GM03348 (cell line): ENCODE results near the gene RHEB.

ENCODE experiments used
- DNase-seq: peaks from one replicate; pipeline ENCODE4 v3.0.0; 2012; ENCODE audit warnings: low spot score

Gene RHEB

GRCh38 chr7:151470711-151471110 lies 49.0 kb downstream of the RHEB start:
- no peak for DNase-seq

- no peak for DNase-seq
These were observed 50.4 kb downstream of the RHEB start for GRCh38 chr7:151469281-151469680.

DNA sequence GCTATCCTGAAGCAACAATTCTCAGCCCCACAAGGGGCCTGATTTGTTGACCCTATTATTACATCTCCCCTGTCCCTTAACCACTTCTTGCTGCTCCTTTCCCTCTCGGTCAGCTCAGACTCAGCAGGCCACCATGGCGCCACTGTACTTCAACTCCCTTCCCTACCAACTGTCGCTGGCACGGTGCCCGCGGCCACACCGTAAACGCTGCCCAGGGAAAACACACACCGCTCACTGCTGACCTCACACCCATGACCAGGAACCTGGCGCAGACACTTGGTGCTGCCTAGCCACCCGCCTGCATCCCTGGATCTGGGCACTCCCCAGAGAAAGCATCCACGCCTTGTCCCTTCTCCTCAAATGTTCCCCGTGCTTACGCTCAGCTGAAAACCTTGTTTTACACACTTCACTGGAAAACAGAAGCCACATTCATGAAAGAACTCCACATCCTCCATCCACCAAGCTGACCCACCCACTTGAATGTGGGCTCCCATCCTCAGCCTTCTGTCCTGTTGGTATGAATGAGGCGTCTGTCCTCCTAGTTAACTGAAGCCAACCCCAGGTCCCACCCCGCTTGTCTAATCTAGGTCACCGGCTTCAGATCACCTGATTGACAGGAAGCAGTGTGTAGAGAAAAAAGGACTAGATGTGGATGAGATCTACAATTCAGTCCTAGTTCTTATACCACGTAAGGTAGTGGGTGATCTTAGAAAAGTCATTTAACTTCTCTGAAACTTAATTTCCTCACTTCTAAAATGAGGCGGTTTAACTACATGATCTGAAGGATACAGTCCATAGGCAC lies 51.3 kb downstream of the RHEB start:
- DNase-seq: no peak

DNA sequence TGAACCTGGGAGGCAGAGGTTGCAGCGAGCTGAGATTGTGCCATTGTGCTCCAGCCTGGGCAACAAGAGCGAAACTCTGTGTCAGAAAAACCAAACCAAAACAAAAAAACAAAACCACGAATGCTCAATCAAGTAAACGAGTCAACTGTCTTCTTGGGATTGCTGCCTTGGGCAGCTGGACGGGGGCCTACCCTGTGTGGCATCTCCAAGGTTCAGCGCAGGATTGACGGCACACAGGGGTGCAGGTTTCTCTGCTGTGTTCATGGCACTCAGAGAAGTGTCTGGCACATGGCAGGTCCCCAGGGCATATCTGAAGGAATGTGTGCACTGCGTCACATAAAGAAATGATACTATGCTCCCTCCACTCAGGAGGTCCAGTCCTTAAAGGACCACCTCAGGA lies 54.5 kb downstream of the RHEB start:
- no peak for DNase-seq

GRCh38 chr7:151462306-151462779 lies 57.4 kb downstream of the RHEB start:
- no peak for DNase-seq

GRCh38 chr7:151461942-151462230 lies 57.8 kb downstream of the RHEB start:
- DNase-seq: no peak

DNA sequence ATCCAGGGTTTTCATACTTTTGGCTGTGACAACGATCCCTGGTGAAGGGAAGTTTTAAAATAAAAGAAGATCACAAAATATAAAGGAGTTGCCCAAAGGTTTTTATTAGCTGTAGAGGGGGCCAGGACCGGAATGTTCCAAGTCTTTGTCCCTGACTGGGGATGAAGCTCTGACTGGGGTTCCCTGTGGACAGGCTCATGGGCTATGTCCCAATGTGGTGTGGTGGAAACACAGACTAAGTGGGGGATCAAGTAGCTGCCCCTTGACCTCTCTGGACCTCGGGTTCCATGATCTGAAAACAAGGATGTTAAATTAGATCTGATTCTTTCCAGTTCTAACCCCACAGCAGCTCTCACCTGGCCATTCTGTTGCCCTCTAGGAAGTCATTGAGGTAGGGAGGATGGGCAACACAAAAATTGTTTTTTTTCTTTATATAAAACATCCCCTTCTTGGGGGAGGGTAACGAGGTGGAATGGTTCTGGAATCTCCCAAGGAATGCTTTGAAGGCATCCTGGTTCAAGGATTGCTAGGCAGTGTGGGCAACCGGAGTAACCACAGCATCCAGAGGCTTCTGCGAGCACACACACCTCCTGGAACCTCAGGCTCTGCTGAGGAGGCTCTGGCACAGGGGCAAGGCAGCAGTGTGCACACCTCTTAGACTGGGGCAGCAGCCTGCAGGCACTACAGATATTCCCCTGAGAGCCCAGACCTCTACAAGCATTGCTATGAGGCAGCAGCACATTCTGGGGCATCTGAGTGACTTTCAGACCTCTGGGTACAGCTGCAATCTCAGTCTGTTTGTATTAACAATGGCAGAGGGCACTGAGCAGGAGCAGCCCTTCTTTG lies 58.4 kb downstream of the RHEB start:
- DNase-seq: no peak

DNA sequence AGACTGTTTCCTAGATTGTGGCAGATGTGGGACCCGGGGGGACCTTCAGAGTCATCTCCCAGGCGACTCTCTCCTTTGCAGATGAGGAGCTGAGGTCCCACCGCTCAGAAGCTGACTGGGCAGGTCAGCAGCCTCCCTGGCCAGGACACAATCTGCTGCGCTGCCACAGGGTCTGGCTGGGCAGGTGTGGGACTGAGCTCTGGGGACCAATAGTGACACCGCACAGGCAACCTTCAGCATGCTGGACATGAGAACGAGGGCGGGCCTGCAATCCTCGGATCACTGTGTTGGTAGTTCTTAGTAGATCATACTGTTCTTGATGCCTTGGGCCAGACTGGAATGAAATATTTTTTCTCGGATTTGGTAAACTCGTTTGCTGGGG lies 59.2 kb downstream of the RHEB start:
- peak; percentile 29 for DNase-seq

GRCh38 chr7:151459726-151460473 lies 59.8 kb downstream of the RHEB start:
- DNase-seq: peak; percentile 90

DNA sequence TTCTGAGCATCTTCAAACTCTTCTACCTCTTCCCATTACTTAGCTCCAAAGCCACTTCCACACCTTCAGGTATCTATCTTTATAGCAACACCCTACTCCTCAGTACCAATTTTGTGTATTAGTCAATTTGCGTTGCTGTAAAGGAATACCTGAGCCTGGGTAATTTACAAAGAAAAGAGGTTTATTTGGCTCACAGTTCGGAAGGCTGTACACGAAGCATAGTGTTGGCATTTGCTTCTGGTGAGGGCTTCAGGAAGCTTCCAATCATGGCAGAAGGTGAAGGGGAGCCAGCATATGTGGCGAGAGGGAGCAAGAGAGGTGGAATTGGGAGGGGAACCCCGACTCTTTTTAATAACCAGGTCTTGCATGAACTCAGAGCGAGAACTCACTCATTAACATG lies 62.2 kb downstream of the RHEB start:
- DNase-seq: no peak

- DNase-seq: no peak
These were observed 62.9 kb downstream of the RHEB start for GRCh38 chr7:151456782-151457181.

GRCh38 chr7:151456276-151456675 lies 63.4 kb downstream of the RHEB start:
- DNase-seq: no peak

GRCh38 chr7:151455690-151456089 lies 64.0 kb downstream of the RHEB start:
- DNase-seq: no peak

GRCh38 chr7:151454932-151455530 lies 64.7 kb downstream of the RHEB start:
- DNase-seq: no peak

DNA sequence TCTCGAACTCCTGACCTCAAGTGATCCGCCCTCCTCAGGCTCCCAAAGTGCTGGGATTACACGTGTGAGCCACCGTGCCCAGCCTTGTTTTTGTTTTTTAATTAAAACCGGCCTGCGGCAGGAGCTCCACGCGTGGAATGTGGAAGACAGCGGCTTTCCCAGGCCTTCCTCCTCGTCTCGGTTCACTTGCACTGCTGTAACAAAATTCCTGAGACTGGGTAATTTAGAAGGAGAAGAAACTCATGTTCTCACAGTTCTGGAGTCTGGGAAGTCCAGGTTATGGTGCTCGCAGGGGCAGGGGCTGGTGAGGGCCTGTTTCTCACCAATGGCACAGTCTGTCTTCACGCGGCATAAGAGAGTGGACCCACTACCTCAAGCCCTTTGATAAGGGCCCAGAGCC lies 65.4 kb downstream of the RHEB start:
- DNase-seq: no peak

- no peak for DNase-seq
These were observed 66.3 kb downstream of the RHEB start for GRCh38 chr7:151453326-151453791.

DNA sequence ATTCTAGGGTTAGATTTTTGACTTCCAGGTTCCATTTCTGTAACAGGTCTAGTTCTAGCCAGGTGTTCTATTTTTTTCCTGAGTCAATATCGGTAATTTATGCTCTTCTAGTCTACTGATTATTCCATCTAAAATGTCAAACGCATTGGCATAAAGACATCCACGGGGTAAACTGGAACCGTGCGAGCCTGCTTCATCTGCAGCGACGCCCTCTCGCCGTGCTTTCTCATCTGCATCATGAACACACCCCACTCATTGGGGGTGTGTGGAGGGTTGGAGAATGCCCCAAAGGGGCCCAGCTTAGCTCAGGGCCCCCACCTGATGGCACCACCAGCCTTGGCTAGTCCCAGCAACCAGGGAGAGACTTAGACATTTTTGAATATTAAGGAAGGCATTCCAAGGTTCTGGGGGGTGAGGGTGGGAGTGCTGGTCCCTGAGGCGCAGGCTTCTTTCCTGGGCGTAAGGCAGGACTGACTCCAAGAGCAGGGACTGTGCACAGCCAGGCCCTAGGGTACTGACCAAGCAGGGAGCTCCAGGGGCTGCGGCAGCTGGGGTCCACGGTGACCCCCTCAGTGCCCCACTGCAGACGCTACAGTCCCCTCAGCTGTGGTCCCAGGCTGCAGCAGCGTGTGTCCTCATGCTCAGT lies 66.9 kb downstream of the RHEB start:
- no peak for DNase-seq

- DNase-seq: no peak
These were observed 67.8 kb downstream of the RHEB start for GRCh38 chr7:151451626-151452571.

DNA sequence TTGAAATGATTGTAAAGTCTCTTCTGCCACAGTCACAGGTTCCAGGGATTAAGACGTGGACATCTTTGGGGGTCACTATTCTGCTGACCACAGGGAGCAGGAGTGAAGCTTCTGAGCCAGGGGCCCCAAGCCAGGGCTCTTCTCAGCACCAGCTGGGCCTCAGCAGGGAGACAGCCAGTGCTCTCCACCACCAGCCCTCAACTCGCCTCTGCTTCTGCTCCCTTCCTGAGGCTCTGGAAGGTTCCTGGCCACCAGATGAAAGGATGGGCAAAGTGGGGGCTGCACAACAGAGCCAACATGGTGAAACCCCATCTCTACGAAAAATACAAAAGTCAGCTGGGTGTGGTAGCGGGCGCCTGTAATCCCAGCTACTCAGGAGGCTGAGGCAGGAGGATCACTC lies 68.5 kb downstream of the RHEB start:
- no peak for DNase-seq

DNA sequence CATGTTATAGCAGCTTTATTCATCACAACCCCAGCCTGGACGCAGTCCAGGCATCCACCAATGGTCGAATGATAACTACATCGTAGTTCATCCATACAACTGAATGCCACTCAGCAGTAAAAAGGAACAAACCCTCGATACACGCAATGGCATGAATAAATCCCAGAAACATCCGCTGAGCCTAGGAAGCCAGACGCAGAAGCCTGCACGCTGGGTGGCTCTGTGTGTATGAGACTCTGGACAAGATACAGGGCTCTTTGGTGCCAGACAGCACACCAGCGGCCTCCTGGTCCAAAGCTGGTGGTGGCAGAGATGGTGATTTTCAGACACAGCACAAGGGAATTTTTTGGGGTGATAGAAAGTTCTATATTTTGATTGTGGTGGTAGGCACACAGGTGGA lies 69.7 kb downstream of the RHEB start:
- DNase-seq: no peak
